Measurements from ENCODE around the gene TRPC4AP.
A peak's percentile ranks its signal among the peaks of the same experiment; 100 is the strongest.
"Not testable (repeated sequence)": the region's sequence is repeated elsewhere in the genome, so short reads cannot be mapped to it uniquely, and the experiment has no call there.

The TRPC4AP gene

GRCh38 chr20:35117629-35118028 lies 25.0 kb upstream of the TRPC4AP start:
- Histone ChIP-seq H2AFZ (ENCODE audit: low read depth, low read length) (no peak overlapping the region), H3K36me3 (ENCODE audit: insufficient read depth, low read length) (peaks cover 18% of the 10 kb centered on the region), H3K4me3 (ENCODE audit: low read length) (no peak overlapping the region), H3K27me3 (ENCODE audit: insufficient read depth, low read length) (no peaks in the 10 kb centered on the region), H3K4me1 (ENCODE audit: insufficient read depth, low read length) (peaks cover 2% of the 10 kb centered on the region), H3K9me3 (ENCODE audit: low read length) (no peaks in the 10 kb centered on the region)

- H3K4me1 ChIP-seq (ENCODE audit: insufficient read depth, low read length) = peaks cover 2% of the 10 kb centered on the region
- H3K9me3 ChIP-seq (ENCODE audit: low read length) = no peaks in the 10 kb centered on the region
- H3K4me3 ChIP-seq (ENCODE audit: low read length) = no peak overlapping the region
- no peaks in the 10 kb centered on the region for H3K27me3 ChIP-seq (ENCODE audit: insufficient read depth, low read length)
- H2AFZ ChIP-seq (ENCODE audit: low read depth, low read length) = no peak overlapping the region
- H3K36me3 ChIP-seq (ENCODE audit: insufficient read depth, low read length) = peaks cover 17% of the 10 kb centered on the region
These were observed 24.6 kb upstream of the TRPC4AP start for GRCh38 chr20:35117196-35117595.

GRCh38 chr20:35116258-35116657 lies 23.7 kb upstream of the TRPC4AP start:
- peaks cover 2% of the 10 kb centered on the region for H3K4me1 ChIP-seq (ENCODE audit: insufficient read depth, low read length)
- no peak overlapping the region for H3K4me3 ChIP-seq (ENCODE audit: low read length)
- H3K36me3 ChIP-seq (ENCODE audit: insufficient read depth, low read length) = peaks cover 11% of the 10 kb centered on the region
- no peaks in the 10 kb centered on the region for H3K9me3 ChIP-seq (ENCODE audit: low read length)
- H3K27me3 ChIP-seq (ENCODE audit: insufficient read depth, low read length) = no peaks in the 10 kb centered on the region
- no peak overlapping the region for H2AFZ ChIP-seq (ENCODE audit: low read depth, low read length)

GRCh38 chr20:35115606-35116005 lies 23.0 kb upstream of the TRPC4AP start:
- peaks cover 8% of the 10 kb centered on the region for H3K36me3 ChIP-seq (ENCODE audit: insufficient read depth, low read length)
- H2AFZ ChIP-seq (ENCODE audit: low read depth, low read length) = no peak overlapping the region
- peaks cover 2% of the 10 kb centered on the region for H3K4me1 ChIP-seq (ENCODE audit: insufficient read depth, low read length)
- no peaks in the 10 kb centered on the region for H3K27me3 ChIP-seq (ENCODE audit: insufficient read depth, low read length)
- no peaks in the 10 kb centered on the region for H3K9me3 ChIP-seq (ENCODE audit: low read length)
- no peak overlapping the region for H3K4me3 ChIP-seq (ENCODE audit: low read length)

- not testable (repeated sequence) for H3K9me3 ChIP-seq (ENCODE audit: low read length); H3K27me3 ChIP-seq (ENCODE audit: insufficient read depth, low read length); H2AFZ ChIP-seq (ENCODE audit: low read depth, low read length); H3K36me3 ChIP-seq (ENCODE audit: insufficient read depth, low read length); H3K4me1 ChIP-seq (ENCODE audit: insufficient read depth, low read length); H3K4me3 ChIP-seq (ENCODE audit: low read length)
These were observed 19.7 kb upstream of the TRPC4AP start for GRCh38 chr20:35112276-35112675.

GRCh38 chr20:35111141-35111888 lies 18.7 kb upstream of the TRPC4AP start:
- no peaks in the 10 kb centered on the region for H3K27me3 ChIP-seq (ENCODE audit: insufficient read depth, low read length)
- peaks cover 4% of the 10 kb centered on the region for H3K36me3 ChIP-seq (ENCODE audit: insufficient read depth, low read length)
- no peak overlapping the region for H3K4me3 ChIP-seq (ENCODE audit: low read length)
- H3K4me1 ChIP-seq (ENCODE audit: insufficient read depth, low read length) = peaks cover 1% of the 10 kb centered on the region
- H2AFZ ChIP-seq (ENCODE audit: low read depth, low read length) = no peak overlapping the region
- no peaks in the 10 kb centered on the region for H3K9me3 ChIP-seq (ENCODE audit: low read length)

GRCh38 chr20:35108921-35109320 lies 16.3 kb upstream of the TRPC4AP start:
- H3K36me3 ChIP-seq (ENCODE audit: insufficient read depth, low read length) = no peaks in the 10 kb centered on the region
- no peak overlapping the region for H2AFZ ChIP-seq (ENCODE audit: low read depth, low read length)
- H3K9me3 ChIP-seq (ENCODE audit: low read length) = no peaks in the 10 kb centered on the region
- H3K4me1 ChIP-seq (ENCODE audit: insufficient read depth, low read length) = no peaks in the 10 kb centered on the region
- no peaks in the 10 kb centered on the region for H3K27me3 ChIP-seq (ENCODE audit: insufficient read depth, low read length)
- H3K4me3 ChIP-seq (ENCODE audit: low read length) = no peak overlapping the region

GRCh38 chr20:35106827-35107380 lies 14.3 kb upstream of the TRPC4AP start:
- Histone ChIP-seq H3K27me3 (ENCODE audit: insufficient read depth, low read length) (no peaks in the 10 kb centered on the region), H3K4me3 (ENCODE audit: low read length) (no peak overlapping the region), H3K36me3 (ENCODE audit: insufficient read depth, low read length) (no peaks in the 10 kb centered on the region), H2AFZ (ENCODE audit: low read depth, low read length) (no peak overlapping the region), H3K4me1 (ENCODE audit: insufficient read depth, low read length) (no peaks in the 10 kb centered on the region), H3K9me3 (ENCODE audit: low read length) (no peaks in the 10 kb centered on the region)

GRCh38 chr20:35104685-35105295 lies 12.2 kb upstream of the TRPC4AP start:
- Histone ChIP-seq H3K4me1 (ENCODE audit: insufficient read depth, low read length) (no peaks in the 10 kb centered on the region), H3K36me3 (ENCODE audit: insufficient read depth, low read length) (no peaks in the 10 kb centered on the region), H3K27me3 (ENCODE audit: insufficient read depth, low read length) (no peaks in the 10 kb centered on the region), H2AFZ (ENCODE audit: low read depth, low read length) (no peak overlapping the region), H3K9me3 (ENCODE audit: low read length) (no peaks in the 10 kb centered on the region), H3K4me3 (ENCODE audit: low read length) (no peak overlapping the region)

- H3K36me3 ChIP-seq (ENCODE audit: insufficient read depth, low read length) = no peaks in the 10 kb centered on the region
- no peak overlapping the region for H2AFZ ChIP-seq (ENCODE audit: low read depth, low read length)
- H3K9me3 ChIP-seq (ENCODE audit: low read length) = no peaks in the 10 kb centered on the region
- H3K4me1 ChIP-seq (ENCODE audit: insufficient read depth, low read length) = no peaks in the 10 kb centered on the region
- no peaks in the 10 kb centered on the region for H3K27me3 ChIP-seq (ENCODE audit: insufficient read depth, low read length)
- H3K4me3 ChIP-seq (ENCODE audit: low read length) = no peak overlapping the region
These were observed 9.0 kb upstream of the TRPC4AP start for GRCh38 chr20:35101620-35102019.

- H3K4me1 ChIP-seq (ENCODE audit: insufficient read depth, low read length) = peaks cover 9% of the 10 kb centered on the region
- no peaks in the 10 kb centered on the region for H3K9me3 ChIP-seq (ENCODE audit: low read length)
- no peaks in the 10 kb centered on the region for H3K27me3 ChIP-seq (ENCODE audit: insufficient read depth, low read length)
- peaks cover 10% of the 10 kb centered on the region for H3K36me3 ChIP-seq (ENCODE audit: insufficient read depth, low read length)
- peak overlapping the region; percentile 97 for H3K4me3 ChIP-seq (ENCODE audit: low read length)
- H2AFZ ChIP-seq (ENCODE audit: low read depth, low read length) = peak overlapping the region; percentile 69
These were observed 769 bp upstream of the TRPC4AP start for GRCh38 chr20:35093267-35093884.

GRCh38 chr20:35091816-35092523 lies 637 bp downstream of the TRPC4AP start:
- Histone ChIP-seq H3K4me3 (ENCODE audit: low read length) (peak overlapping the region; percentile 97), H3K36me3 (ENCODE audit: insufficient read depth, low read length) (peaks cover 18% of the 10 kb centered on the region), H3K27me3 (ENCODE audit: insufficient read depth, low read length) (no peaks in the 10 kb centered on the region), H3K4me1 (ENCODE audit: insufficient read depth, low read length) (peaks cover 9% of the 10 kb centered on the region), H3K9me3 (ENCODE audit: low read length) (no peaks in the 10 kb centered on the region), H2AFZ (ENCODE audit: low read depth, low read length) (peak overlapping the region; percentile 69)

Data from neuron (in vitro differentiated cells).